Caco-2 (cell line): Measurements from ENCODE around the gene PRAMEF33. TPM values are rescaled to one million over a fixed set of nuclear protein-coding genes. Genes with fewer than 3 reads are reported as not detected.
"Not testable (repeated sequence)": the region's sequence is repeated elsewhere in the genome, so short reads cannot be mapped to it uniquely, and the experiment has no call there.

Experiments
- Bru-seq: library from RNA; stranded (reverse); fragments of 400-500 nt; gene quantifications from one replicate; lab custom pipeline; 2021; lab: Mats Ljungman, UMichigan
- BruChase-seq, 2 experiments: library from RNA; stranded (reverse); fragments of 400-500 nt; gene quantifications; one replicate each; lab custom pipeline; 2021; lab: Mats Ljungman, UMichigan
- BruUV-seq: library from RNA; stranded (reverse); fragments of 400-500 nt; replicated peaks from 2 replicates; lab custom pipeline; 2021; lab: Mats Ljungman, UMichigan
- CTCF ChIA-PET: fragments of 300-600 bp; sonication (Branson Sonifier 250); formaldehyde crosslinking; loops from one replicate; lab custom pipeline; 2022; ENCODE audit warnings: antibody characterized with exemption; lab: Charles Lee
- POLR2A ChIA-PET: fragments of 300-600 bp; sonication (Branson Sonifier 250); formaldehyde crosslinking; loops from one replicate; lab custom pipeline; 2022; ENCODE audit warnings: antibody characterized with exemption; lab: Charles Lee
- DNase-seq, 2 experiments: peaks; one replicate each; pipeline versions ENCODE4 v3.0.0 to v3.0.0-alpha.2; 2020 to 2022
- H3K27me3 ChIP-seq: replicated peaks from 2 replicates; pipeline ENCODE4 v1.6.0; 2011; ENCODE audit warnings: low read length; ENCODE audit not compliant: control insufficient read depth, insufficient read depth
- H3K36me3 ChIP-seq: 2 replicates; pipeline ENCODE4 v1.5.1; 2011; ENCODE audit warnings: low read length; ENCODE audit not compliant: control insufficient read depth, insufficient read depth
- H3K4me1 ChIP-seq: fragments of 250-450 bp; sonication (Bioruptor Pico); 2 replicates; pipeline ENCODE4 v1.5.1; 2020; ENCODE audit warnings: mild to moderate bottlenecking
- H3K4me3 ChIP-seq: 2 replicates; pipeline ENCODE4 v1.5.1; 2011; ENCODE audit warnings: low read depth, mild to moderate bottlenecking, control low read depth, low read length
- H3K9me3 ChIP-seq: fragments of 250-450 bp; sonication (Bioruptor Pico); 2 replicates; pipeline ENCODE4 v1.5.1; 2020; ENCODE audit warnings: mild to moderate bottlenecking, moderate library complexity
- H3K27ac Mint-ChIP-seq: one replicate; pipeline ENCODE4 v1.8.0; 2022; ENCODE audit warnings: mixed read lengths; ENCODE audit not compliant: unreplicated experiment
- H3K27me3 Mint-ChIP-seq: one replicate; pipeline ENCODE4 v1.8.0; 2022; ENCODE audit warnings: mixed read lengths; ENCODE audit not compliant: insufficient read depth, unreplicated experiment
- H3K36me3 Mint-ChIP-seq: one replicate; pipeline ENCODE4 v1.8.0; 2022; ENCODE audit warnings: mild to moderate bottlenecking, mixed read lengths; ENCODE audit not compliant: insufficient read depth, unreplicated experiment
- H3K4me1 Mint-ChIP-seq: one replicate; pipeline ENCODE4 v1.8.0; 2022; ENCODE audit warnings: low read depth, mixed read lengths; ENCODE audit not compliant: unreplicated experiment
- H3K4me3 Mint-ChIP-seq: one replicate; pipeline ENCODE4 v1.8.0; 2022; ENCODE audit warnings: mild to moderate bottlenecking, moderate library complexity, mixed read lengths; ENCODE audit not compliant: unreplicated experiment
- H3K9me3 Mint-ChIP-seq: one replicate; pipeline ENCODE4 v1.8.0; 2022; ENCODE audit warnings: mixed read lengths; ENCODE audit not compliant: unreplicated experiment
- intact Hi-C: fragments of 100-400 bp; cut with micrococcal nuclease; formaldehyde crosslinking; loops from one replicate; pipeline ENCODE4 v1.10.0; 2022; ENCODE audit not compliant: unreplicated experiment
- long read RNA-seq: library from polyadenylated mRNA; stranded (forward); transcript quantifications from one replicate; pipeline ENCODE4 v2.0.0, GENCODE V29; 2022
- total RNA-seq: library from RNA; stranded (reverse); gene quantifications from 2 replicates; pipeline ENCODE4 v1.2.3, GENCODE V29; 2022

The PRAMEF33 gene, protein sequence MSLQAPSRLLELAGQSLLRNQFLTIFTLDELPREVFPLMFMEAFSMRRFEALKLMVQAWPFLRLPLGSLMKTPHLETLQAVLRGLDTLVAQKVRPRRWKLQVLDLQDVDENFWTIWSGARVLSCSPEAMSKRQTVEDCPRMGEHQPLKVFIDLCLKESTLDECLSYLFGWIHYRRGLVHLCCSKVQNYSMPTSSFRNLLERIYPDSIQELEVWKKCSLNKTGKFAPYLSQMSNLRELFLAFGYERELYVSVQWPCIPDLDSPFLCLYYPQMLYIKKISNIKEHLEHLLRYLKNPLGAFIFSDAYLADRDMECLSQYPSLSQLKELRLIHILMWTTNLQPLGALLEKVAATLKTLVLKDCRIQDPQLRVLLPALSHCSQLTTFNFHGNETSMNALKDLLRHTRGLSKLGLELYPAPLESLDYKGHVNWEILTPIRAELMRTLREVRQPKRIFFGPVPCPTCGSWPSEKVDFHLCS
- 0.23 and 0.49 TPM in 2 replicates for total RNA-seq
- Bru-seq, nascent RNA = percentile 18 among the genes with signal in this experiment
- percentile 22 among the genes with signal in this experiment for BruChase-seq, experiment 1, labeled RNA remaining after a 2-hour chase
- percentile 31 among the genes with signal in this experiment for BruChase-seq, experiment 2, labeled RNA remaining after a 6-hour chase
- long read RNA-seq = 0 reads

GRCh38 chr1:13303239-13303638 is at the start of gene PRAMEF33:
PRAMEF33 (plus strand) TSS chr1:13303539; CDS start chr1:13305955, 2,416 bp downstream.
- intact Hi-C loops, H3K9me3 Mint-ChIP-seq, H3K4me3 ChIP-seq, POLR2A ChIA-PET, H3K4me1 ChIP-seq, H3K9me3 ChIP-seq, H3K27me3 ChIP-seq, DNase-seq, H3K4me1 Mint-ChIP-seq, BruUV-seq, H3K36me3 Mint-ChIP-seq, CTCF ChIA-PET, H3K27ac Mint-ChIP-seq, H3K27me3 Mint-ChIP-seq, H3K4me3 Mint-ChIP-seq, H3K36me3 ChIP-seq: not testable (repeated sequence)

DNA sequence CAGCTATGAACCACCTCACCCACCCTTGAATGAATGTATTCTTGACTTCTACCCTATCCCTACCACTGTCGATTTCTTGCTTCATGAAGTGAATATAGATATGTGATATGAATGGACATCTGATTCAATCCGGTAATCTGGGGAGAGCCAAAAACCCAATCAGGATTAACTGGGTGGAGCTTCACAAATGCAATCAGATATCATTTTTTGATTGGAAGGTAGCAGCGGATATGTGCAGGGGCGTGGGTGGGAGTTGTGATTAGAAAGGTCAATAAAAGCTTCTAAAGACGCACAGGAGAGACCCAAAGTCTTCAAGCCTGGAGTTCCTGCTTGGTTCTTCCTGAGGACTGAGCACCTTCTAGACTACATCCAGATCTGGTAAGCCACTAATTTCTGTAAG is 49.4 kb upstream of the PRAMEF33 start, which contains the start of gene PRAMEF5:
TSS of gene PRAMEF5 (plus strand) at position 301 of the 400 bp plus-strand sequence. CDS start 5,071 bp downstream, outside the sequence.
- H3K27me3 Mint-ChIP-seq, H3K36me3 Mint-ChIP-seq, H3K4me1 Mint-ChIP-seq, POLR2A ChIA-PET, H3K9me3 Mint-ChIP-seq, H3K36me3 ChIP-seq, BruUV-seq, intact Hi-C loops, H3K4me3 Mint-ChIP-seq, H3K9me3 ChIP-seq, H3K27ac Mint-ChIP-seq, H3K27me3 ChIP-seq, DNase-seq, H3K4me3 ChIP-seq, H3K4me1 ChIP-seq, CTCF ChIA-PET: not testable (repeated sequence)

DNA sequence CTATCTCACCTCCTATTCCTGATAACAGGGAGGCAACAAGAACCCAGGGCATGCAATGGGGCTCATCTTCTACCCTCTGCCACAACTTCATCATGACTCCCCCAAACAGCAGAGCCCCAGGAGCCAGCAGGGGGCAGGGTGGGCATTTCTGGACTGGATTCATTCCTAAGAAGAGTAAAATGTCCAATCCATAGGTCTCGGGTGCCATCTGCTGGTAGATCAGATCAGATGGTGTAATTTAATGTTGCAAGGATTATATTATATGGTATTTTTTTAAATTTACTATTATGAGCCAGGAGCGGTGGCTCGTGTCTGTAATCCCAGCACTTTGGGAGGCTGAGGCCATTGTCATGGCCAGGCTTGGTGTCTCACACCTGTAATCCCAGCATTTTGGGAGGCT is 38.2 kb upstream of the PRAMEF33 start:
- H3K9me3 Mint-ChIP-seq, POLR2A ChIA-PET, H3K27ac Mint-ChIP-seq, H3K36me3 ChIP-seq, H3K4me1 Mint-ChIP-seq, H3K9me3 ChIP-seq, BruUV-seq, H3K4me3 ChIP-seq, intact Hi-C loops, H3K36me3 Mint-ChIP-seq, H3K4me3 Mint-ChIP-seq, DNase-seq, H3K27me3 Mint-ChIP-seq, H3K4me1 ChIP-seq, CTCF ChIA-PET, H3K27me3 ChIP-seq: not testable (repeated sequence)

- H3K27ac Mint-ChIP-seq, H3K36me3 Mint-ChIP-seq, H3K36me3 ChIP-seq, H3K4me3 Mint-ChIP-seq, intact Hi-C loops, BruUV-seq, CTCF ChIA-PET, H3K9me3 Mint-ChIP-seq, H3K4me1 Mint-ChIP-seq, POLR2A ChIA-PET, H3K4me1 ChIP-seq, H3K4me3 ChIP-seq, H3K27me3 ChIP-seq, DNase-seq, H3K9me3 ChIP-seq, H3K27me3 Mint-ChIP-seq: not testable (repeated sequence)
Observed at GRCh38 chr1:13277016-13277415, 26.3 kb upstream of the PRAMEF33 start.

GRCh38 chr1:13279617-13280016 is 23.7 kb upstream of the PRAMEF33 start:
- H3K9me3 Mint-ChIP-seq, H3K4me1 ChIP-seq, H3K4me1 Mint-ChIP-seq, H3K36me3 ChIP-seq, H3K27me3 Mint-ChIP-seq, H3K4me3 Mint-ChIP-seq, H3K9me3 ChIP-seq, H3K4me3 ChIP-seq, H3K27me3 ChIP-seq, H3K27ac Mint-ChIP-seq, DNase-seq, POLR2A ChIA-PET, BruUV-seq, intact Hi-C loops, CTCF ChIA-PET, H3K36me3 Mint-ChIP-seq: not testable (repeated sequence)

GRCh38 chr1:13285037-13285436 is 18.3 kb upstream of the PRAMEF33 start, which contains the start of gene PRAMEF8:
PRAMEF8 (minus strand) TSS chr1:13285137; CDS start chr1:13284091, 1,046 bp downstream.
- H3K4me1 Mint-ChIP-seq, intact Hi-C loops, H3K9me3 ChIP-seq, H3K9me3 Mint-ChIP-seq, H3K4me3 ChIP-seq, H3K36me3 Mint-ChIP-seq, H3K4me3 Mint-ChIP-seq, H3K27ac Mint-ChIP-seq, BruUV-seq, CTCF ChIA-PET, H3K27me3 Mint-ChIP-seq, H3K4me1 ChIP-seq, POLR2A ChIA-PET, H3K27me3 ChIP-seq, H3K36me3 ChIP-seq, DNase-seq: not testable (repeated sequence)
